ENCODE results near the gene PRKX. TPM values are rescaled to one million over a fixed set of nuclear protein-coding genes. Genes with fewer than 3 reads are reported as not detected.
"Not testable (repeated sequence)": the region's sequence is repeated elsewhere in the genome, so short reads cannot be mapped to it uniquely, and the experiment has no call there.

Gene PRKX
- total RNA-seq: 10 to 100 TPM; 26.0 to 31.5 TPM

- no peaks in the 10 kb centered on the region for H3K9me3 Mint-ChIP-seq
These were observed at the start of gene PRKX for GRCh38 chrX:3713225-3713936. Gene PRKX, minus strand, starts transcription at chrX:3713649. Its CDS starts 396 bp downstream, at chrX:3713253.

GRCh38 chrX:3763111-3763510, 49.7 kb upstream of the PRKX start:
- Mint-ChIP-seq H3K27ac (no peak overlapping the region), H3K27me3 (no peaks in the 10 kb centered on the region), H3K4me1 (no peaks in the 10 kb centered on the region), H3K36me3 (no peaks in the 10 kb centered on the region), H3K9me3 (peaks cover 2% of the 10 kb centered on the region), H3K4me3 (no peak overlapping the region)
- no peak for DNase-seq

More at GRCh38 chrX:3713225-3713936, at the start of gene PRKX:
- Mint-ChIP-seq H3K27ac (peak within 1 kb of the TSS; percentile 91), H3K4me1 (peaks cover 6% of the 10 kb centered on the region), H3K4me3 (peak within 1 kb of the TSS; percentile 95), H3K36me3 (peaks cover 3% of the 10 kb centered on the region), H3K27me3 (no peaks in the 10 kb centered on the region)
- peak; percentile 73 for DNase-seq

- no peak for DNase-seq
- H3K36me3 Mint-ChIP-seq: no peaks in the 10 kb centered on the region
- H3K27ac Mint-ChIP-seq: no peak overlapping the region
- no peaks in the 10 kb centered on the region for H3K4me1 Mint-ChIP-seq
- H3K9me3 Mint-ChIP-seq: no peaks in the 10 kb centered on the region
- H3K27me3 Mint-ChIP-seq: no peaks in the 10 kb centered on the region
- H3K4me3 Mint-ChIP-seq: no peak overlapping the region
These were observed 44.1 kb upstream of the PRKX start for GRCh38 chrX:3757510-3758025.

- no peak overlapping the region for H3K27ac Mint-ChIP-seq
These were observed 34.7 kb upstream of the PRKX start for GRCh38 chrX:3748052-3748559.

GRCh38 chrX:3743801-3744439, 30.5 kb upstream of the PRKX start:
- peak overlapping the region; percentile 47 for H3K4me3 Mint-ChIP-seq
- no peaks in the 10 kb centered on the region for H3K27me3 Mint-ChIP-seq
- H3K9me3 Mint-ChIP-seq: peaks cover 4% of the 10 kb centered on the region
- peaks cover 10% of the 10 kb centered on the region for H3K4me1 Mint-ChIP-seq
- DNase-seq: peak; percentile 5
- peaks cover 2% of the 10 kb centered on the region for H3K36me3 Mint-ChIP-seq
- H3K27ac Mint-ChIP-seq: peak overlapping the region; percentile 64

More at GRCh38 chrX:3748052-3748559, 34.7 kb upstream of the PRKX start:
- DNase-seq: no peak
- Mint-ChIP-seq H3K27me3 (no peaks in the 10 kb centered on the region), H3K4me1 (peaks cover 10% of the 10 kb centered on the region), H3K4me3 (no peak overlapping the region), H3K36me3 (peaks cover 2% of the 10 kb centered on the region), H3K9me3 (peaks cover 2% of the 10 kb centered on the region)

- H3K4me3 Mint-ChIP-seq, H3K4me1 Mint-ChIP-seq, DNase-seq, H3K27me3 Mint-ChIP-seq, H3K27ac Mint-ChIP-seq, H3K36me3 Mint-ChIP-seq, H3K9me3 Mint-ChIP-seq: not testable (repeated sequence)
These were observed 27.5 kb upstream of the PRKX start for GRCh38 chrX:3740946-3741345.

GRCh38 chrX:3738509-3738908, 25.1 kb upstream of the PRKX start:
- H3K4me3 Mint-ChIP-seq: no peak overlapping the region
- H3K4me1 Mint-ChIP-seq: peaks cover 5% of the 10 kb centered on the region
- H3K27me3 Mint-ChIP-seq: no peaks in the 10 kb centered on the region
- DNase-seq: no peak
- peaks cover 2% of the 10 kb centered on the region for H3K36me3 Mint-ChIP-seq
- peaks cover 3% of the 10 kb centered on the region for H3K9me3 Mint-ChIP-seq
- H3K27ac Mint-ChIP-seq: peak overlapping the region; percentile 82

- H3K36me3 Mint-ChIP-seq, H3K9me3 Mint-ChIP-seq, H3K27ac Mint-ChIP-seq, DNase-seq, H3K4me1 Mint-ChIP-seq, H3K4me3 Mint-ChIP-seq, H3K27me3 Mint-ChIP-seq: not testable (repeated sequence)
These were observed 23.1 kb upstream of the PRKX start for GRCh38 chrX:3736536-3736935.

- H3K4me1 Mint-ChIP-seq, H3K9me3 Mint-ChIP-seq, H3K27me3 Mint-ChIP-seq, H3K27ac Mint-ChIP-seq, H3K36me3 Mint-ChIP-seq, H3K4me3 Mint-ChIP-seq, DNase-seq: not testable (repeated sequence)
These were observed 22.4 kb upstream of the PRKX start for GRCh38 chrX:3735891-3736290.

GRCh38 chrX:3734456-3734855, 21.0 kb upstream of the PRKX start:
- DNase-seq, H3K27ac Mint-ChIP-seq, H3K36me3 Mint-ChIP-seq, H3K4me1 Mint-ChIP-seq, H3K27me3 Mint-ChIP-seq, H3K4me3 Mint-ChIP-seq, H3K9me3 Mint-ChIP-seq: not testable (repeated sequence)

- no peaks in the 10 kb centered on the region for H3K27me3 Mint-ChIP-seq
- H3K36me3 Mint-ChIP-seq: no peaks in the 10 kb centered on the region
- no peak for DNase-seq
- no peak overlapping the region for H3K4me3 Mint-ChIP-seq
- H3K9me3 Mint-ChIP-seq: no peaks in the 10 kb centered on the region
- H3K27ac Mint-ChIP-seq: no peak overlapping the region
- H3K4me1 Mint-ChIP-seq: peaks cover 2% of the 10 kb centered on the region
These were observed 19.6 kb upstream of the PRKX start for GRCh38 chrX:3733043-3733430.

- not testable (repeated sequence) for DNase-seq, H3K36me3 Mint-ChIP-seq, H3K27ac Mint-ChIP-seq, H3K27me3 Mint-ChIP-seq, H3K4me1 Mint-ChIP-seq, H3K9me3 Mint-ChIP-seq, H3K4me3 Mint-ChIP-seq
These were observed 19.0 kb upstream of the PRKX start for GRCh38 chrX:3732326-3733042.

GRCh38 chrX:3728454-3728853, 15.0 kb upstream of the PRKX start:
- no peak for DNase-seq
- no peaks in the 10 kb centered on the region for H3K4me1 Mint-ChIP-seq
- H3K27me3 Mint-ChIP-seq: no peaks in the 10 kb centered on the region
- H3K4me3 Mint-ChIP-seq: no peak overlapping the region
- no peaks in the 10 kb centered on the region for H3K9me3 Mint-ChIP-seq
- no peaks in the 10 kb centered on the region for H3K36me3 Mint-ChIP-seq
- H3K27ac Mint-ChIP-seq: no peak overlapping the region

GRCh38 chrX:3723460-3723859, 10.0 kb upstream of the PRKX start:
- not testable (repeated sequence) for H3K27ac Mint-ChIP-seq, DNase-seq, H3K4me1 Mint-ChIP-seq, H3K27me3 Mint-ChIP-seq, H3K9me3 Mint-ChIP-seq, H3K36me3 Mint-ChIP-seq, H3K4me3 Mint-ChIP-seq

GRCh38 chrX:3717742-3718420, 4.4 kb upstream of the PRKX start:
- Mint-ChIP-seq H3K4me1 (no peaks in the 10 kb centered on the region), H3K27me3 (no peaks in the 10 kb centered on the region), H3K27ac (no peak overlapping the region), H3K4me3 (no peak overlapping the region), H3K9me3 (no peaks in the 10 kb centered on the region), H3K36me3 (no peaks in the 10 kb centered on the region)
- DNase-seq: no peak

All from activated naive CD8-positive, alpha-beta T cell treated with anti-CD3 and anti-CD28 coated beads for 36 hours (primary cell).